GM12878 (cell line): ENCODE results near the gene ANKRD62. TPM values are rescaled to one million over a fixed set of nuclear protein-coding genes. Genes with fewer than 3 reads are reported as not detected.

Experiments used
- JUNB ChIP-seq: IDR thresholded peaks from 2 replicates; pipeline ENCODE4 v1.6.1; 2016; ENCODE audit warnings: antibody characterized with exemption, mild to moderate bottlenecking
- RFX5 ChIP-seq: IDR thresholded peaks from 2 replicates; pipeline ENCODE4 v1.6.1; 2011; ENCODE audit warnings: low read depth, low read length, improper control_type of control experiment
- TCF12 ChIP-seq: IDR thresholded peaks from 2 replicates; pipeline ENCODE4 v1.6.1; 2011; ENCODE audit warnings: low read depth, mild to moderate bottlenecking, low read length
- TCF3 ChIP-seq: IDR thresholded peaks from 2 replicates; pipeline ENCODE4 v1.6.1; 2012; ENCODE audit warnings: low read depth, mild to moderate bottlenecking, low read length, borderline replicate concordance; ENCODE audit not compliant: insufficient read depth
- ZBED1 ChIP-seq: IDR thresholded peaks from 2 replicates; pipeline ENCODE4 v1.6.1; 2016; ENCODE audit warnings: borderline replicate concordance
- polyA plus RNA-seq, 11 experiments: library from polyadenylated mRNA; depleted of rRNA in 4 of 11; unstranded in 6 of 11; stranded (reverse) in 5 of 11; fragments of >200 nt; fragmentation: Nextera tagmentation in 4 of 11; fragmentation: Illumina TruSeq in 1 of 11; extraction: Ambion mirVana in 4 of 11; extraction: Trizol in 1 of 11; gene quantifications; 1 replicate in 1 of 11; 2 replicates in 10 of 11; pipeline versions ENCODE4 v1.2.1 to v1.2.3, GENCODE V29; 2011 to 2016; ENCODE audit warnings: inconsistent platforms in 2 of 11, missing spikeins in 2 of 11, low read depth in 1 of 11
- total RNA-seq, 4 experiments: library from RNA; depleted of rRNA in 3 of 4; stranded (reverse); fragments of >200 nt in 3 of 4; fragmentation: Illumina TruSeq in 1 of 4; extraction: Trizol in 1 of 4; gene quantifications; 2 replicates each; pipeline versions ENCODE4 v1.2.1 to v1.2.3, GENCODE V29; 2013 to 2021
- TF ChIP-seq, protein P1 (sequence below): fragments of 450-650 bp; IDR thresholded peaks from 2 replicates; pipeline ENCODE4 v1.6.1; 2017; ENCODE audit warnings: mild to moderate bottlenecking, low read depth, inconsistent platforms; ENCODE audit not compliant: poor library complexity, severe bottlenecking
- TF ChIP-seq, protein P2 (sequence below): fragments of 450-650 bp; IDR thresholded peaks from 2 replicates; pipeline ENCODE4 v1.6.1; 2017; ENCODE audit warnings: antibody characterized with exemption, mild to moderate bottlenecking, moderate library complexity

Gene ANKRD62
- total and polyA plus RNA-seq, 10 of the 15 experiments (the other 5 are each of a cell fraction or from before 2014, with no cell fraction given) = not detected

DNA sequence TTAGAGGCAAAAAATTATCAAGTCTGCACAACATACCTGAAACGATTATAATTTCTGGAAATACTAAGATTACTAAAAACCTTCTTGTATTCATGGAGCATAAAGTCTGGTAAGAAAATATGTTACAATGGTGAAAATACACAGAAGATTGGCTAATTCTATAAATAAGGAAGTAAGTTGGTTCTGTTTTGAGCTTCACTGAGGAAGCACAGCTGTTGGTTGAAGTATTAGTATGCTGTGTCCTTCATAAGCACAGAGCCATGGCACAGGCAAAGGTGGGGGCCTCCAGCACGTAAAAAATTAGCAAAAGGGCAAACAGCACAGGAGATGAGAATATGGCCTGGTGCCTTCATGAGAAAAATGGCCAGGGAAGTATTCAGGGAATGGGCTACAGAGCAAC, 40.4 kb upstream of the ANKRD62 start (continued):
- TF ChIP-seq TCF3 = peak; percentile 74; the same call in 1 of the 2 replicates
- TF ChIP-seq, protein P1, sequence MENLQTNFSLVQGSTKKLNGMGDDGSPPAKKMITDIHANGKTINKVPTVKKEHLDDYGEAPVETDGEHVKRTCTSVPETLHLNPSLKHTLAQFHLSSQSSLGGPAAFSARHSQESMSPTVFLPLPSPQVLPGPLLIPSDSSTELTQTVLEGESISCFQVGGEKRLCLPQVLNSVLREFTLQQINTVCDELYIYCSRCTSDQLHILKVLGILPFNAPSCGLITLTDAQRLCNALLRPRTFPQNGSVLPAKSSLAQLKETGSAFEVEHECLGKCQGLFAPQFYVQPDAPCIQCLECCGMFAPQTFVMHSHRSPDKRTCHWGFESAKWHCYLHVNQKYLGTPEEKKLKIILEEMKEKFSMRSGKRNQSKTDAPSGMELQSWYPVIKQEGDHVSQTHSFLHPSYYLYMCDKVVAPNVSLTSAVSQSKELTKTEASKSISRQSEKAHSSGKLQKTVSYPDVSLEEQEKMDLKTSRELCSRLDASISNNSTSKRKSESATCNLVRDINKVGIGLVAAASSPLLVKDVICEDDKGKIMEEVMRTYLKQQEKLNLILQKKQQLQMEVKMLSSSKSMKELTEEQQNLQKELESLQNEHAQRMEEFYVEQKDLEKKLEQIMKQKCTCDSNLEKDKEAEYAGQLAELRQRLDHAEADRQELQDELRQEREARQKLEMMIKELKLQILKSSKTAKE = no peak
- no peak for TF ChIP-seq RFX5
- TF ChIP-seq, protein P2, sequence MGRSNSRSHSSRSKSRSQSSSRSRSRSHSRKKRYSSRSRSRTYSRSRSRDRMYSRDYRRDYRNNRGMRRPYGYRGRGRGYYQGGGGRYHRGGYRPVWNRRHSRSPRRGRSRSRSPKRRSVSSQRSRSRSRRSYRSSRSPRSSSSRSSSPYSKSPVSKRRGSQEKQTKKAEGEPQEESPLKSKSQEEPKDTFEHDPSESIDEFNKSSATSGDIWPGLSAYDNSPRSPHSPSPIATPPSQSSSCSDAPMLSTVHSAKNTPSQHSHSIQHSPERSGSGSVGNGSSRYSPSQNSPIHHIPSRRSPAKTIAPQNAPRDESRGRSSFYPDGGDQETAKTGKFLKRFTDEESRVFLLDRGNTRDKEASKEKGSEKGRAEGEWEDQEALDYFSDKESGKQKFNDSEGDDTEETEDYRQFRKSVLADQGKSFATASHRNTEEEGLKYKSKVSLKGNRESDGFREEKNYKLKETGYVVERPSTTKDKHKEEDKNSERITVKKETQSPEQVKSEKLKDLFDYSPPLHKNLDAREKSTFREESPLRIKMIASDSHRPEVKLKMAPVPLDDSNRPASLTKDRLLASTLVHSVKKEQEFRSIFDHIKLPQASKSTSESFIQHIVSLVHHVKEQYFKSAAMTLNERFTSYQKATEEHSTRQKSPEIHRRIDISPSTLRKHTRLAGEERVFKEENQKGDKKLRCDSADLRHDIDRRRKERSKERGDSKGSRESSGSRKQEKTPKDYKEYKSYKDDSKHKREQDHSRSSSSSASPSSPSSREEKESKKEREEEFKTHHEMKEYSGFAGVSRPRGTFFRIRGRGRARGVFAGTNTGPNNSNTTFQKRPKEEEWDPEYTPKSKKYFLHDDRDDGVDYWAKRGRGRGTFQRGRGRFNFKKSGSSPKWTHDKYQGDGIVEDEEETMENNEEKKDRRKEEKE = no peak
- no peak for TF ChIP-seq ZBED1
- 0 out of 2 replicates have a peak, but pooled peaks have one; percentile 41 for TF ChIP-seq TCF12
- TF ChIP-seq JUNB = 0 out of 2 replicates have a peak, but pooled peaks have one; percentile 21
- TF ChIP-seq, all 136 proteins: peak for 3
